Measurements from ENCODE around the gene TRIM22.

GRCh38 chr11:5674391-5674790 lies 15.2 kb upstream of the TRIM22 start:
- TF ChIP-seq POLR2A (IDR thresholded peaks at IDR 0.05; ENCODE audit: low read length) (no peak), GATA1 (IDR thresholded peaks at IDR 0.05; ENCODE audit: low read depth, low read length) (no peak)

All from erythroblast (primary cell).